ENCODE results near the gene CC2D1A. TPM values are rescaled to one million over a fixed set of nuclear protein-coding genes. Genes with fewer than 3 reads are reported as not detected.
A peak's percentile ranks its signal among the peaks of the same experiment; 100 is the strongest.

CC2D1A gene
- total RNA-seq (100 to 1,000 TPM in 1 of 5 donors, 10 to 100 TPM in 4; 24.8 to 381 (median 49.6) TPM), polyA plus RNA-seq (10 to 100 TPM; 28.0 to 38.8 (median 38.2) TPM)
- long read RNA-seq, donor 1, partial matches to known transcripts: 0 of 1 reads
- long read RNA-seq, donor 1, other reads (novel, unspliced or antisense): 0 of 1 reads
- long read RNA-seq, donor 2: 0 reads
- long read RNA-seq, donor 3, partial matches to known transcripts: 0 of 1 reads
- long read RNA-seq, donor 3, other reads (novel, unspliced or antisense): 0 of 1 reads
- long read RNA-seq, donor 4: 0 reads
- long read RNA-seq, donor 5, partial matches to known transcripts: 0 of 1 reads
- long read RNA-seq, donor 5, other reads (novel, unspliced or antisense): 0 of 1 reads
- long read RNA-seq, donor 6, partial matches to known transcripts: 6 of 7 reads
- long read RNA-seq, donor 6, other reads (novel, unspliced or antisense): 0 of 7 reads
- long read RNA-seq, donor 7, partial matches to known transcripts: 15 of 38 reads
- long read RNA-seq, donor 7, other reads (novel, unspliced or antisense): 23 of 38 reads
- long read RNA-seq, donor 8: 0 reads
- long read RNA-seq, donor 9: 0 reads
- long read RNA-seq, donor 10: 0 reads

DNA sequence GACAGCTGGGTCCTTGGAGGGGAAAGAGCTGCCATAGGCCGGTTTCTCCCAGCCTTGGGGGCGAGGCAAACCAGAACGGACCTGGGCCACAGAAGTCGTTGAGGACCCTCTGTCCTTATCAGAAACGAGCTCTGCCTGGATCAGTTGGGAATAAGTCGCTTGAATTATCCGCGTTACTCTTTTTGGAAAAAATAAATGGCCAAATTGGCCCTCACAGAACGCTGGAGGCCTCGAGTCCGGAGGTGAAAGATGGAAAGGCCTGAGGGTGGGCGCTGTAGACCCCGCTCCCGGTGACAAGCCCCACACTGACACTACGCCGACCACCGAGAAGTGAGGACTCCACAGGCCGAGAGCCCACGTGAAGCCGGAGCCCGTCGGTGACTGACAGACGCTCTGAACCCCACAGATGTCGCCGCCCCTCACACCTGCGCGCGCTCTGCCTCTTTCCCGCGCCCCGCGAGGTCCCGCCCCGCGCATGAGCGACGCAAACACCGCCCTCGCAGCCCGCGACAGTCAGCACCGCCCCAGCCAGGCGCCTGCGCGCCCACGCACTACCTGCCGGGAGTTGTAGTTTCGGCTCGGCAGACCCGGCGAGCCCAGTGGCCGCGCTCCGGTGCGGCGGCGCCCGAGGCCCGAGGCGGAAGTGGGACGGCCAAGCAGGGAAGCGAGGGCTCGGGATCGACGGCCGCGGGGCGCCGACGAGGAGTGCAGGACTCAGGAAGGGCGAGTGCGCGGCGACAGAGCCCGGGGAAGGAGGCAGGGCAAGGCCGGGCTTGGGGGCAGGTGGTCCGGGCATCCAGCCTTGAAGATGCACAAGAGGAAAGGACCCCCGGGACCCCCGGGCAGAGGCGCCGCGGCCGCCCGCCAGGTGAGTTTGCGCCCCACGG, at the start of gene CC2D1A, which contains the start of gene BRME1:
CC2D1A (plus strand) TSS at position 568 of the 887 bp plus-strand sequence; CDS start at position 809, 241 bp downstream.
BRME1 (minus strand) TSS at position 484 of the 887 bp plus-strand sequence. CDS start 1,225 bp downstream, outside the sequence.
- TF ChIP-seq, protein P1, sequence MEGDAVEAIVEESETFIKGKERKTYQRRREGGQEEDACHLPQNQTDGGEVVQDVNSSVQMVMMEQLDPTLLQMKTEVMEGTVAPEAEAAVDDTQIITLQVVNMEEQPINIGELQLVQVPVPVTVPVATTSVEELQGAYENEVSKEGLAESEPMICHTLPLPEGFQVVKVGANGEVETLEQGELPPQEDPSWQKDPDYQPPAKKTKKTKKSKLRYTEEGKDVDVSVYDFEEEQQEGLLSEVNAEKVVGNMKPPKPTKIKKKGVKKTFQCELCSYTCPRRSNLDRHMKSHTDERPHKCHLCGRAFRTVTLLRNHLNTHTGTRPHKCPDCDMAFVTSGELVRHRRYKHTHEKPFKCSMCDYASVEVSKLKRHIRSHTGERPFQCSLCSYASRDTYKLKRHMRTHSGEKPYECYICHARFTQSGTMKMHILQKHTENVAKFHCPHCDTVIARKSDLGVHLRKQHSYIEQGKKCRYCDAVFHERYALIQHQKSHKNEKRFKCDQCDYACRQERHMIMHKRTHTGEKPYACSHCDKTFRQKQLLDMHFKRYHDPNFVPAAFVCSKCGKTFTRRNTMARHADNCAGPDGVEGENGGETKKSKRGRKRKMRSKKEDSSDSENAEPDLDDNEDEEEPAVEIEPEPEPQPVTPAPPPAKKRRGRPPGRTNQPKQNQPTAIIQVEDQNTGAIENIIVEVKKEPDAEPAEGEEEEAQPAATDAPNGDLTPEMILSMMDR (IDR thresholded peaks at IDR 0.05): peak in 1 of 7 experiments; percentile 14
- TF ChIP-seq POLR2AphosphoS5 (IDR thresholded peaks at IDR 0.05): peak; percentile 57 to 92 (median 81)
- TF ChIP-seq EP300 (IDR thresholded peaks at IDR 0.05): no peak
- peak in 1 of 4 donors; percentile 35 for TF ChIP-seq POLR2A (IDR thresholded peaks at IDR 0.05)
- Histone ChIP-seq H3K27me3 (no peaks in the 10 kb centered on the region), H3K4me3 (peak within 1 kb of the TSS; percentile 70 to 97 (median 78)), H3K27ac (peak within 1 kb of the TSS; percentile 84 to 91 (median 89)), H3K36me3 (peaks cover 0 to 21% (median 17%) of the 10 kb centered on the region in 4 donors), H3K9me3 (no peaks in the 10 kb centered on the region), H3K4me1 (peaks cover 14 to 34% (median 32%) of the 10 kb centered on the region in 4 donors)
- WGBS, 5 donors: 7 to 14% (median 7%) methylated on average over 49 to 86 of the region's 86 CpGs
- DNase-seq: peak; percentile 96 to 97
- intact Hi-C loops (cut with DNase I; ENCODE audit: low total_unique reads): no loop called here

DNA sequence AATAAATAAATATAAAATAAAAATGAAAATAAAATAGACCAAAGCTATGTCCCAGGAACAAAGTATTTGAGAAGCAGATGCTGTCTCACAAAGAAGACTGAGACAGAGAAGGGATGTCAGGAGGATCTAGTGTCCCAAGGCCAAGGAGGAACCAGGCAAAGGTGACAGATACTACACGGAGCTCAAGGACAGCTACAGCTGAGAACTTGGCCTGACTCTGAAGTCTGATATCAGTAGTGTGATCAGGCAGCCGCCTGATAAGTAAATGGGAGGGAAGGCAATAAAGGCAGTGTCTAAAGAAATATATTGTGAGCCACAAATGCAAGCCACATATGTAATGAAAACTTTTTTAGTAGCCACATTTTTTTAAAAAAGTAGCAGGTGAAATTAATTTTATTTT, 49.5 kb upstream of the CC2D1A start:
- no peak for TF ChIP-seq EP300 (IDR thresholded peaks at IDR 0.05)
- no peak for TF ChIP-seq POLR2A (IDR thresholded peaks at IDR 0.05)
- TF ChIP-seq POLR2AphosphoS5 (IDR thresholded peaks at IDR 0.05): no peak
- TF ChIP-seq, protein P1 (IDR thresholded peaks at IDR 0.05): no peak
- no peaks in the 10 kb centered on the region for H3K9me3 ChIP-seq
- no peaks in the 10 kb centered on the region for H3K36me3 ChIP-seq
- no peak overlapping the region for H3K27ac ChIP-seq
- H3K4me1 ChIP-seq: peaks cover 5 to 33% (median 14%) of the 10 kb centered on the region in 4 donors
- intact Hi-C loops (cut with DNase I; ENCODE audit: low total_unique reads): no loop called here
- no peaks in the 10 kb centered on the region for H3K27me3 ChIP-seq
- WGBS, 5 donors: 28 to 46% (median 41%) methylated on average over 2 of the region's 2 CpGs
- no peak overlapping the region for H3K4me3 ChIP-seq
- DNase-seq: no peak

DNA sequence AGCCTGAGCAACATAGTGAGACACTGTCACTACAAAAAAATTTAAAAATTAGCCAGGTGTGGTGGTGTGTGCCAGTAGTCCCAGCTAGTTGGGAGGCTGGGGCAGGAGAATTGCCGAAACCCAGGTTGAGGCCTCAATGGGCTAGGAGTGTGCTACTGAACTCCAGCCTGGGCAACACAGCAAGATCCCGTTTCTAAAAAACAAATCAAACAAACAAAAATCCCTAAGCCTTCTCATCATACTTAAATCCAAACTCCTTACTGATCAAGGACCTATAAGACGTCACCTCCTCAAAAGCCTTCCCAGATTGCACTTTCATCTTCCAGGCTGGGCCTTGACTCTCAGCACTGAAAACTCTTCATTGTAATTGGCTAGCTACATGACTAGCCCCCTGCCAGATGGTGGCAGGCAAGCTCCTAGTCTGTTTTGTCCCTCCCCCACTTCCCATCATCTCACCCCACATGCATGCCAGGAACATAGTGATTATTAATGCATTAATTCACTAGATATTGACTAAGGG, 46.6 kb upstream of the CC2D1A start:
- Histone ChIP-seq H3K4me3 (no peak overlapping the region), H3K27me3 (peaks cover 0 to 7% (median 0%) of the 10 kb centered on the region in 3 donors), H3K9me3 (no peaks in the 10 kb centered on the region), H3K27ac (no peak overlapping the region), H3K36me3 (no peaks in the 10 kb centered on the region), H3K4me1 (peaks cover 7 to 26% (median 19%) of the 10 kb centered on the region in 4 donors)
- WGBS, 5 donors: 91 to 99% (median 97%) methylated on average over 3 of the region's 3 CpGs
- peak in 1 of 2 donors; percentile 43 for DNase-seq
- TF ChIP-seq POLR2A (IDR thresholded peaks at IDR 0.05): no peak
- TF ChIP-seq POLR2AphosphoS5 (IDR thresholded peaks at IDR 0.05): no peak
- no peak for TF ChIP-seq EP300 (IDR thresholded peaks at IDR 0.05)
- TF ChIP-seq, protein P1 (IDR thresholded peaks at IDR 0.05): no peak
- intact Hi-C loops (cut with DNase I; ENCODE audit: low total_unique reads): no loop called here

All from stomach (tissue), 19 donors.